HepG2 (cell line): ENCODE measurements around the gene EHD1. TPM values are rescaled to one million over a fixed set of nuclear protein-coding genes. Genes with fewer than 3 reads are reported as not detected.

Experiments
- ATAC-seq: fragments of 200-7000 bp; cut with Tn5 transposase; 3 replicates; pipeline ENCODE4 v1.9.1; 2020; ENCODE audit warnings: mild to moderate bottlenecking, moderate library complexity
- BruUV-seq: library from RNA; stranded (reverse); fragments of 400-500 nt; replicated peaks from 2 replicates; lab custom pipeline; 2021; lab: Mats Ljungman, UMichigan
- CTCF ChIA-PET: fragments of 300-600 bp; formaldehyde crosslinking; extraction: SDS; loops from one replicate; lab custom pipeline; 2021; ENCODE audit warnings: low total read pairs, inconsistent platforms, low intra/inter-chr PET ratio; lab: Yijun Ruan, JAX
- POLR2A ChIA-PET: fragments of 350-600 bp; sonication (Branson Sonifier 250); formaldehyde crosslinking; loops from one replicate; lab custom pipeline; 2020; ENCODE audit warnings: antibody characterized with exemption, inconsistent platforms; lab: Yijun Ruan, JAX
- DNase-seq: peaks from one replicate; pipeline ENCODE4 v3.0.0-alpha.2; 2015; ENCODE audit warnings: low spot score
- FAIRE-seq: peaks from 3 replicates; lab custom pipeline; 2011; peaks lifted over from hg19 to GRCh38; lab: Jason Lieb, UNC
- H2AFZ ChIP-seq: one replicate; pipeline ENCODE4 v1.6.1; 2011; ENCODE audit warnings: low read length, inconsistent platforms
- H3K27ac ChIP-seq: fragments of 300-600 bp; 3 replicates; pipeline ENCODE4 v1.8.0; 2011; ENCODE audit warnings: mixed run types, mild to moderate bottlenecking, mixed read lengths, low read length, inconsistent platforms; ENCODE audit not compliant: insufficient read depth; ENCODE audit errors: extremely low read length
- H3K27me3 ChIP-seq, 2 experiments: fragments of 200-600 bp in 1 of 2; 2 replicates in 1 of 2; 3 replicates in 1 of 2; pipeline versions ENCODE4 v1.6.0 to v1.8.0; 2011; ENCODE audit warnings: low read length in 2 of 2, mild to moderate bottlenecking in 2 of 2, moderate library complexity in 2 of 2, inconsistent platforms in 1 of 2; ENCODE audit not compliant: insufficient read depth in 2 of 2, control insufficient read depth in 1 of 2
- H3K36me3 ChIP-seq, 2 experiments: fragments of 200-600 bp in 1 of 2; replicated peaks in 1 of 2; 2 replicates in 1 of 2; 3 replicates in 1 of 2; pipeline versions ENCODE4 v1.5.1 to v1.8.0; 2011; ENCODE audit warnings: low read length in 2 of 2, inconsistent platforms in 1 of 2; ENCODE audit not compliant: insufficient read depth in 2 of 2, control insufficient read depth in 1 of 2
- H3K4me1 ChIP-seq: 2 replicates; pipeline ENCODE4 v1.5.1; 2012; ENCODE audit warnings: low read length, inconsistent platforms; ENCODE audit not compliant: insufficient read depth
- H3K4me2 ChIP-seq: 2 replicates; pipeline ENCODE4 v1.6.0; 2011; ENCODE audit warnings: low read depth, low read length, inconsistent platforms
- H3K4me3 ChIP-seq, 3 experiments: fragments of 200-600 bp in 1 of 3; sonication (generic), shearing (Covaris generic) in 1 of 3; replicated peaks in 1 of 3; 2 replicates each; pipeline ENCODE4 v1.5.1; 2011 to 2016; ENCODE audit warnings: low read length in 3 of 3, inconsistent platforms in 2 of 3, low read depth in 2 of 3, mild to moderate bottlenecking in 2 of 3, control low read depth in 1 of 3, mixed read lengths in 1 of 3; ENCODE audit not compliant: insufficient read depth in 1 of 3
- H3K79me2 ChIP-seq: one replicate; pipeline ENCODE4 v1.6.1; 2011; ENCODE audit warnings: low read length, inconsistent platforms; ENCODE audit not compliant: insufficient read depth
- H3K9ac ChIP-seq: 2 replicates; pipeline ENCODE4 v1.6.0; 2011; ENCODE audit warnings: mild to moderate bottlenecking, low read depth, low read length, inconsistent platforms; ENCODE audit not compliant: insufficient read depth
- H3K9me3 ChIP-seq: 2 replicates; pipeline ENCODE4 v1.5.1; 2012; ENCODE audit warnings: mild to moderate bottlenecking, low read length
- H4K20me1 ChIP-seq: 2 replicates; pipeline ENCODE4 v1.6.0; 2011; ENCODE audit warnings: inconsistent platforms, mild to moderate bottlenecking, low read length, moderate library complexity; ENCODE audit not compliant: insufficient read depth
- ATF3 ChIP-seq: sonication (generic); formaldehyde crosslinking; IDR thresholded peaks from 2 replicates; pipeline ENCODE4 v1.4.0; 2020; ENCODE audit warnings: missing genetic modification reagents
- SMAD9 ChIP-seq: sonication (generic); formaldehyde crosslinking; IDR thresholded peaks from 2 replicates; pipeline ENCODE4 v1.5.1; 2020; ENCODE audit warnings: mild to moderate bottlenecking, missing genetic modification reagents
- SMARCC2 ChIP-seq: fragments of 450-650 bp; IDR thresholded peaks from 2 replicates; pipeline ENCODE4 v1.6.1; 2017; ENCODE audit warnings: antibody characterized with exemption, mild to moderate bottlenecking
- ZBTB38 ChIP-seq: sonication (generic); formaldehyde crosslinking; IDR thresholded peaks from 2 replicates; pipeline ENCODE4 v1.5.1; 2020; ENCODE audit warnings: mild to moderate bottlenecking, missing genetic modification reagents
- ZNF296 ChIP-seq: sonication (generic); formaldehyde crosslinking; conservative IDR thresholded peaks from 2 replicates; pipeline ENCODE4 v1.5.0; 2020; ENCODE audit warnings: mild to moderate bottlenecking, missing genetic modification reagents
- ZNF761 ChIP-seq: sonication (generic); formaldehyde crosslinking; conservative IDR thresholded peaks from 2 replicates; pipeline ENCODE4 v1.4.0; 2020; ENCODE audit warnings: mild to moderate bottlenecking, missing genetic modification reagents
- ZNF788 ChIP-seq: sonication (generic); formaldehyde crosslinking; IDR thresholded peaks from 2 replicates; pipeline ENCODE4 v1.5.0; 2020; ENCODE audit warnings: mild to moderate bottlenecking, missing genetic modification reagents, borderline replicate concordance
- WGBS: methylation state at CpG from one replicate; pipeline ENCODE4 v1.1.6; 2017; ENCODE audit warnings: low lambda C conversion rate; 5-methylcytosine and 5-hydroxymethylcytosine counted together
- in situ Hi-C: cut with HindIII; loops from 2 replicates; pipeline ENCODE4 v1.10.0; 2017; ENCODE audit warnings: low pct_unique_long_range_greater_than_20kb; ENCODE audit not compliant: extremely low pct_ligation_motif_present
- intact Hi-C: fragments of 100-400 bp; cut with micrococcal nuclease; formaldehyde crosslinking; loops from one replicate; pipeline ENCODE4 v1.10.0; 2022; ENCODE audit not compliant: unreplicated experiment
- polyA plus RNA-seq, 8 experiments: library from polyadenylated mRNA; depleted of rRNA in 3 of 8; stranded (reverse) in 7 of 8; unstranded in 1 of 8; fragments of >200 nt; fragmentation: Illumina TruSeq in 4 of 8; extraction: Trizol in 4 of 8; gene quantifications; 2 replicates each; pipeline versions ENCODE4 v1.2.1 to v1.2.3, GENCODE V29; 2011 to 2016; ENCODE audit warnings: low read depth in 4 of 8, missing spikeins in 1 of 8, mixed read lengths in 1 of 8; ENCODE audit not compliant: insufficient read depth in 1 of 8
- total RNA-seq, 5 experiments: library from RNA; depleted of rRNA; stranded (reverse); fragments of >200 nt; fragmentation: Illumina TruSeq; extraction: Trizol; gene quantifications; 2 replicates each; pipeline ENCODE4 v1.2.3, GENCODE V29; 2016; ENCODE audit warnings: low read depth in 1 of 5

The EHD1 gene
- total and polyA plus RNA-seq, 2 of the 13 experiments (the other 11 are each of a cell fraction or from before 2014, with no cell fraction given), result 23.6 to 26.6 TPM

- H3K4me3 ChIP-seq, result peak overlapping the region in 1 of 3 experiments; percentile 57; a peak in 2 of 6 replicates
- no peak overlapping the region for H2AFZ ChIP-seq
- peaks cover 2 to 25% of the 10 kb centered on the region in 2 experiments; a peak in 2 of 5 replicates for H3K36me3 ChIP-seq
- intact Hi-C loops, result loop anchor here (2.0 kb wide), 1 partner anchor 17 kb away; no protein-coding TSS in a partner anchor
- no TSS peak for BruUV-seq
- H3K4me2 ChIP-seq, result peak overlapping the region; percentile 83
- CTCF ChIA-PET, result no interaction called here
- ATAC-seq, result no peak
- H3K27ac ChIP-seq, result peak overlapping the region; percentile 86
- no peaks in the 10 kb centered on the region for H3K9me3 ChIP-seq
- no peak overlapping the region; the same call in 1 of the 2 replicates for H3K9ac ChIP-seq
- peaks cover 53% of the 10 kb centered on the region for H3K79me2 ChIP-seq
- H3K27me3 ChIP-seq, result no peaks in the 10 kb centered on the region
- no peak for FAIRE-seq
- in situ Hi-C loops, result no loop called here
- peaks cover 74% of the 10 kb centered on the region for H3K4me1 ChIP-seq
- WGBS, result 66% methylated on average over 3 of the region's 3 CpGs
- DNase-seq, result no peak
- H4K20me1 ChIP-seq, result no peaks in the 10 kb centered on the region; the same call in 1 of the 2 replicates
- no peak for TF ChIP-seq SMARCC2
- TF ChIP-seq ATF3 (CRISPR knock-in tag), result no peak
- no peak for TF ChIP-seq ZNF761 (CRISPR knock-in tag)
- 0 out of 2 replicates have a peak, but pooled peaks have one; percentile 22 for TF ChIP-seq ZNF296 (CRISPR knock-in tag)
- 0 out of 2 replicates have a peak, but pooled peaks have one; percentile 43 for TF ChIP-seq ZNF788 (CRISPR knock-in tag)
- 0 out of 2 replicates have a peak, but pooled peaks have one; percentile 41 for TF ChIP-seq SMAD9 (CRISPR knock-in tag)
- peak; percentile 38; the same call in 1 of the 2 replicates for TF ChIP-seq ZBTB38 (CRISPR knock-in tag)
- POLR2A ChIA-PET, result interaction anchor here (3.0 to 10.4 kb wide), 2 partner anchors 16 to 17 kb away, joined by 23 to 132 read pairs; no protein-coding TSS in a partner anchor
Observed at GRCh38 chr11:64871492-64871891, 6.9 kb downstream of the EHD1 start.
